Measurements from ENCODE around the gene ALK.
"Not testable (repeated sequence)": the region's sequence is repeated elsewhere in the genome, so short reads cannot be mapped to it uniquely, and the experiment has no call there.

The ALK gene

GRCh38 chr2:29753671-29754444 is 167.5 kb downstream of the ALK start:
- no peak for DNase-seq

GRCh38 chr2:29751390-29751789 is 170.0 kb downstream of the ALK start:
- DNase-seq = no peak

- DNase-seq = not testable (repeated sequence)
Observed at GRCh38 chr2:29750463-29750862, 170.9 kb downstream of the ALK start.

GRCh38 chr2:29749843-29750242 is 171.5 kb downstream of the ALK start:
- DNase-seq = no peak

GRCh38 chr2:29749041-29749440 is 172.3 kb downstream of the ALK start:
- no peak for DNase-seq

- DNase-seq = no peak
Observed at GRCh38 chr2:29747786-29748470, 173.5 kb downstream of the ALK start.

GRCh38 chr2:29744976-29745375 is 176.4 kb downstream of the ALK start:
- no peak for DNase-seq

GRCh38 chr2:29743516-29743915 is 177.9 kb downstream of the ALK start:
- no peak for DNase-seq

- no peak for DNase-seq
Observed at GRCh38 chr2:29742656-29743055, 178.7 kb downstream of the ALK start.

GRCh38 chr2:29741132-29741531 is 180.3 kb downstream of the ALK start:
- no peak for DNase-seq

- no peak for DNase-seq
Observed at GRCh38 chr2:29733965-29734364, 187.4 kb downstream of the ALK start.

- DNase-seq = no peak
Observed at GRCh38 chr2:29733213-29733612, 188.2 kb downstream of the ALK start.

GRCh38 chr2:29731948-29732347 is 189.4 kb downstream of the ALK start:
- no peak for DNase-seq

- no peak for DNase-seq
Observed at GRCh38 chr2:29729932-29730331, 191.5 kb downstream of the ALK start.

- DNase-seq = no peak
Observed at GRCh38 chr2:29729401-29729800, 192.0 kb downstream of the ALK start.

- no peak for DNase-seq
Observed at GRCh38 chr2:29726976-29727375, 194.4 kb downstream of the ALK start.

- no peak for DNase-seq
Observed at GRCh38 chr2:29725610-29726009, 195.8 kb downstream of the ALK start.

- DNase-seq = no peak
Observed at GRCh38 chr2:29724282-29724681, 197.1 kb downstream of the ALK start.

- DNase-seq = no peak
Observed at GRCh38 chr2:29723255-29724001, 198.0 kb downstream of the ALK start.

GRCh38 chr2:29719639-29720038 is 201.7 kb downstream of the ALK start:
- DNase-seq = no peak

- no peak for DNase-seq
Observed at GRCh38 chr2:29718076-29718686, 203.2 kb downstream of the ALK start.

- no peak for DNase-seq
Observed at GRCh38 chr2:29715655-29716054, 205.7 kb downstream of the ALK start.

- no peak for DNase-seq
Observed at GRCh38 chr2:29714333-29714732, 207.1 kb downstream of the ALK start.

Measured in central memory CD4-positive, alpha-beta T cell (primary cell).